Measurements from ENCODE around the gene ERV3-1. TPM values are rescaled to one million over a fixed set of nuclear protein-coding genes. Genes with fewer than 3 reads are reported as not detected.

ERV3-1 gene
- total RNA-seq, 4 donors from 2014 or later, result 6.6 to 15.9 (median 11.0) TPM

DNA sequence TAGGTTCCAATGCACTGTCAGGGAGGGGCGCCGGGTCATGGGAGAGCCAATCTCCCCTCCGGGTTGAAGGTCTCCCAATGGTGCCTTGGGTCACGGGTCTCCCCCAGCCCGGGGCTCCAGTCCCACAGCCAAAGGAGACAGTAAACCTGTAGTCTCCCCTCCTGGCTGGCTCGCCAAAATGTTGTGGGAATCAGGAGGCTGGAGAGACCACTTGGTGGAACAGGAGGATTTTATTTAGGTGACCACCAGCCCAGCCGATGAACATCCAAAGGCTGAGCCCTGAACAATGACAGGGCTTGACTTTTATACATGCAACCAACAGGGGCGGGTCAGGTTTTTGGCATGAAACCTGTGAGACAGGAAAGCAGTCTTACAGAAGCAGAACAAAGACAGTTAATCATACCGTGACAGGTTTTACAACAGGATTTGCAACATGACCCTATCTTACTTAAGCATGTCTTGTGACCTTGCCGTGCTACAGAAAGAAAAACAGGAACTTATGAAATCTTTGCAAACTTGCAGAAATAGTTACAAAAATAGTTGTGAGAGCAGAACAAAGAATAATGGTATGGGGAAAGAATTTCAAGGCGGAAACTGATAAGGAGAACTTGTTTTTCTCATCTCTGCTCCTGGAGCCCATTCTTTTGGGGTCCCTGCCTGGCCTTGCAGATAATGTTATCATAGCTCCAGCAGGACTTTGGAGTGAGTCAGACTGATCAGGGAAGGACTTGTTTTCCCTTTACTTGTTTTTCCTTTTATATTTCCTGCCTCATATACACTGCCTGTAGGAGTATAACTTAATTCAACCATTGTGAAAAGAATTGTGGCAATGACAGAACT is 7.1 kb downstream of the ERV3-1 start:
- in situ Hi-C loops (cut with MboI; ENCODE audit: low pct_ligation_motif_present in 1 of 4, low pct_unique_long_range_greater_than_20kb in 1 of 4, low sequenced_read_pairs in 3 of 4), result no loop called here
- Histone ChIP-seq H3K36me3 (peaks cover 0 to 18% (median 0%) of the 10 kb centered on the region in 4 donors), H3K27me3 (no peaks in the 10 kb centered on the region), H3K4me1 (peaks cover 0 to 10% (median 0%) of the 10 kb centered on the region in 4 donors), H3K4me3 (no peak overlapping the region), H3K9me3 (peaks cover 0 to 13% of the 10 kb centered on the region in 2 donors), H3K27ac (peak overlapping the region in 2 of 4 donors; percentile 7 to 21)
- intact Hi-C loops (cut with DNase I; ENCODE audit: low total_unique reads), result no loop called here
- no peak for DNase-seq
- WGBS, 2 donors (ENCODE audit: low coverage in 1 of 2), result 77 to 84% methylated on average over 3 to 11 of the region's 11 CpGs
- TF ChIP-seq POLR2A (IDR thresholded peaks at IDR 0.05) (no peak), POLR2AphosphoS5 (IDR thresholded peaks at IDR 0.05) (no peak), EP300 (IDR thresholded peaks at IDR 0.05; ENCODE audit: low read depth) (no peak)
- TF ChIP-seq, protein P1, sequence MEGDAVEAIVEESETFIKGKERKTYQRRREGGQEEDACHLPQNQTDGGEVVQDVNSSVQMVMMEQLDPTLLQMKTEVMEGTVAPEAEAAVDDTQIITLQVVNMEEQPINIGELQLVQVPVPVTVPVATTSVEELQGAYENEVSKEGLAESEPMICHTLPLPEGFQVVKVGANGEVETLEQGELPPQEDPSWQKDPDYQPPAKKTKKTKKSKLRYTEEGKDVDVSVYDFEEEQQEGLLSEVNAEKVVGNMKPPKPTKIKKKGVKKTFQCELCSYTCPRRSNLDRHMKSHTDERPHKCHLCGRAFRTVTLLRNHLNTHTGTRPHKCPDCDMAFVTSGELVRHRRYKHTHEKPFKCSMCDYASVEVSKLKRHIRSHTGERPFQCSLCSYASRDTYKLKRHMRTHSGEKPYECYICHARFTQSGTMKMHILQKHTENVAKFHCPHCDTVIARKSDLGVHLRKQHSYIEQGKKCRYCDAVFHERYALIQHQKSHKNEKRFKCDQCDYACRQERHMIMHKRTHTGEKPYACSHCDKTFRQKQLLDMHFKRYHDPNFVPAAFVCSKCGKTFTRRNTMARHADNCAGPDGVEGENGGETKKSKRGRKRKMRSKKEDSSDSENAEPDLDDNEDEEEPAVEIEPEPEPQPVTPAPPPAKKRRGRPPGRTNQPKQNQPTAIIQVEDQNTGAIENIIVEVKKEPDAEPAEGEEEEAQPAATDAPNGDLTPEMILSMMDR (IDR thresholded peaks at IDR 0.05), result no peak

DNA sequence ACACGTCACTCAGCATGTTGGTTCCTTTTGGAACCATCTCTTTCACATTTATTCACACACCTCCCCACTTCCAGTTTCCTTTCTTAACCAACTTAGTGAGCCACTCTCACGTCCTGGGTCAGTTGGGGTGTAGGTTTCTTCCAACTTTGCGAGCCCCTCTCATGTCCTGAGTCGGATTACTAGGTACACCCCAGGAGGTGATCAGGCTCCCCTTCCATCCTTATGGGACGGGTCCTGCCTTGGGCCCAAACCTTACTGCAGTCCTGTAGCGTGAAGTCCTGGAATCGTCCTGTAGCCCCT is 7.7 kb downstream of the ERV3-1 start:
- 92 to 100% methylated on average over 4 to 7 of the region's 7 CpGs for WGBS, 2 donors (ENCODE audit: low coverage in 1 of 2)
- Histone ChIP-seq H3K36me3 (peaks cover 0 to 18% (median 0%) of the 10 kb centered on the region in 4 donors), H3K27ac (peak overlapping the region in 2 of 4 donors; percentile 7 to 21), H3K27me3 (no peaks in the 10 kb centered on the region), H3K9me3 (peaks cover 0 to 13% of the 10 kb centered on the region in 2 donors), H3K4me3 (no peak overlapping the region), H3K4me1 (peaks cover 0 to 5% (median 0%) of the 10 kb centered on the region in 4 donors)
- TF ChIP-seq, protein P1 (IDR thresholded peaks at IDR 0.05), result no peak
- intact Hi-C loops (cut with DNase I; ENCODE audit: low total_unique reads), result no loop called here
- no peak for DNase-seq
- in situ Hi-C loops (cut with MboI; ENCODE audit: low pct_ligation_motif_present in 1 of 4, low pct_unique_long_range_greater_than_20kb in 1 of 4, low sequenced_read_pairs in 3 of 4), result no loop called here

DNA sequence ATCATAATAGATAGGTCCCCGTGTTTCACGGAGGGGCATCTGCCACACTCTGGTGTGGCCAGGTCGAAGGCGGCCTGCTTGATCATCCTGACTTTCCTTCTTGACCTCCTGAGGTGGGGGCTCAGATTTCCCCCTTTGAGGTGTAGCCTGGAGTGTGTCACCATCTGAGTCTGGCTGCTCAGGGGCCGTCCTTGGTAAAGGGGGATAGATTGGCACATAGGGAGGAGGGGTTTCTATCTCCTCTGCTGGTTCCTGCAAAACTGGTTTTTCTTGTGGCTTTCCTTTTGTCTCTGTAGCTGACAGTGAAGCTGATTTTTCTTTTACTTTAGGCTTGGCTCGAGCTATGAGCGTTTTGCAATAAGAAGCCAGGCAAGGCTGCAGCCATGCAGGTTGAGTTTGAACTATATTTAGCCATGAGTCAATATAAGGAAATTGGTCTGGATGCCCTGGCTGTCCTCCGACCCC is 8.5 kb downstream of the ERV3-1 start:
- Histone ChIP-seq H3K4me3 (no peak overlapping the region), H3K36me3 (peaks cover 0 to 12% (median 0%) of the 10 kb centered on the region in 4 donors), H3K4me1 (no peaks in the 10 kb centered on the region), H3K27ac (peak overlapping the region in 1 of 4 donors; percentile 69), H3K27me3 (no peaks in the 10 kb centered on the region), H3K9me3 (peaks cover 0 to 13% of the 10 kb centered on the region in 2 donors)
- in situ Hi-C loops (cut with MboI; ENCODE audit: low pct_ligation_motif_present in 1 of 4, low pct_unique_long_range_greater_than_20kb in 1 of 4, low sequenced_read_pairs in 3 of 4), result no loop called here
- WGBS, 2 donors (ENCODE audit: low coverage in 1 of 2), result 70 to 71% methylated on average over 4 to 8 of the region's 8 CpGs
- DNase-seq, result no peak
- TF ChIP-seq EP300 (IDR thresholded peaks at IDR 0.05; ENCODE audit: low read depth) (no peak), POLR2AphosphoS5 (IDR thresholded peaks at IDR 0.05) (no peak), POLR2A (IDR thresholded peaks at IDR 0.05) (no peak)
- TF ChIP-seq, protein P1 (IDR thresholded peaks at IDR 0.05), result no peak
- intact Hi-C loops (cut with DNase I; ENCODE audit: low total_unique reads), result no loop called here

DNA sequence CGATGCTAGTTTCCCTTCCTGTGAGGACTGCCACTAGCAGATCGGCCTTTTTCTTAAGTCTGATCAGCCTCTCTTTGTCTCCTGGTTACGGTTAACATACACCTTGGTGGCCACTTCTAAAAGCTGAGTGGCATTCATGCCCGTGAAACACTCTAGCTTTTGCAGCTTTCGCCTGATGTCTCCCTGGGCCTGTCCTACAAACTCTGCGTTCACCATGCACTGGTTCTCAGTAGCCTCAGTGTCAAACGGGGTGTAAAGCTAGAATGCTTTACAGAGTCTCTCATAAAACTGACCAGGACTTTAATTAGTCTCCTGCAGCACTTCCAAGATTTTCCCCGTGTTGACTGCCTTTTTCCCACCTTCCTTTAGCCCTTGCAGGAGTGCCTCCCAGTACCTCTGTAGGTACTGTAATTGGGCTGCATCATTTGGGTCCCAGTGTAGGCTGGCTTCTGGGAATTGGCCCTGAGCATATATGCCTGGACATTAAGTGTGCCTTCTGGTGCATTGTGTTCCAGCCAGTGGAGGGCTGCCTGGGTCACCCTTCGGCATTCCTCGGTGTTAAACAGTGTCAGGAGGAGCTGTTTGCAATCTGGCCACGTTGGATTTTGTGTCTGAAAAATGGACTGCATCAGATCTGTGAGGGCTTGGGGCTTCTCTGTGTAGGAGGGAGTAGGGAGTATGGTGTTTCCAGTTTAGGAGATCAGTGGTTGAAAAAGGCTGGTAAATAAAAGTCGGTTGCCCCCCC is 9.2 kb downstream of the ERV3-1 start:
- WGBS, 2 donors (ENCODE audit: low coverage in 1 of 2), result 85 to 88% methylated on average over 8 to 12 of the region's 12 CpGs
- TF ChIP-seq, protein P1 (IDR thresholded peaks at IDR 0.05), result no peak
- TF ChIP-seq POLR2A (IDR thresholded peaks at IDR 0.05) (no peak), POLR2AphosphoS5 (IDR thresholded peaks at IDR 0.05) (no peak), EP300 (IDR thresholded peaks at IDR 0.05; ENCODE audit: low read depth) (no peak)
- Histone ChIP-seq H3K9me3 (peaks cover 0 to 13% of the 10 kb centered on the region in 2 donors), H3K4me3 (no peak overlapping the region), H3K27me3 (no peaks in the 10 kb centered on the region), H3K4me1 (no peaks in the 10 kb centered on the region), H3K36me3 (peaks cover 0 to 8% (median 0%) of the 10 kb centered on the region in 4 donors), H3K27ac (peak overlapping the region in 1 of 4 donors; percentile 69)
- DNase-seq, result no peak
- intact Hi-C loops (cut with DNase I; ENCODE audit: low total_unique reads) (no loop called here), in situ Hi-C loops (cut with MboI; ENCODE audit: low pct_ligation_motif_present in 1 of 4, low pct_unique_long_range_greater_than_20kb in 1 of 4, low sequenced_read_pairs in 3 of 4) (no loop called here)
